Measurements from ENCODE around the gene PPM1E. TPM values are rescaled to one million over a fixed set of nuclear protein-coding genes. Genes with fewer than 3 reads are reported as not detected.
"Not testable (repeated sequence)": the region's sequence is repeated elsewhere in the genome, so short reads cannot be mapped to it uniquely, and the experiment has no call there.

The PPM1E gene
- total RNA-seq (2014; rRNA removed; shearing (Covaris generic)) = 0.87 and 0.92 TPM in 2 replicates
- polyA plus RNA-seq (2014; cell fraction: nucleus; rRNA removed) = 0.13 and 0.57 TPM in 2 replicates

DNA sequence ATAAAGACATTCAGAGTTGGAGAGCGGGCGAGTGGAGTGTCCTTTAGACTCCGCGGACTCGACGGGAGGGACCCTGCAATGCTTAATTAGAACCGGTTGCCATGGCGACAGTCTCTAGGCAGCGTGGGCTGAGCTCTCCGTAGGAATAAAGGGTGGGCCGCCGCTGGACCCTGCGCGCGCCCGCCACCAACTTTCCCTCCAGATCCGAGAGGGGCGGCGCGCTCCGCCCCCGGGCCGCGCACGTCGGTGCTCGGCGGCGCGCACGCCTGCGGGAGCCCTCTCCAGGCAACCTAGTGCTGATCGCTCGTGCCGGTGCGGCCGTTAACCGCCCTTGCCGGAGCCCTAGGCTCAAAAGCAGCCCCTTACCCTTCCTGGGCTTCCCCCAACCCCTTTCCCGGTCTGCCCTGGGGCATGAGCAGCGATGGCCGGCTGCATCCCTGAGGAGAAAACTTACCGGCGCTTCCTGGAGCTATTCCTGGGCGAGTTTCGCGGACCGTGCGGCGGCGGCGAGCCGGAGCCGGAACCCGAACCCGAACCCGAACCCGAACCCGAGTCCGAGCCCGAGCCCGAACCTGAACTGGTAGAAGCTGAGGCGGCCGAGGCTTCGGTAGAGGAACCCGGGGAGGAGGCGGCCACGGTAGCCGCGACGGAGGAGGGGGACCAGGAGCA is at the start of gene PPM1E:
PPM1E (plus strand) TSS at position 278 of the 669 bp plus-strand sequence.
- peak; percentile 42 for DNase-seq (ENCODE audit: extremely low read depth, low read depth)

DNA sequence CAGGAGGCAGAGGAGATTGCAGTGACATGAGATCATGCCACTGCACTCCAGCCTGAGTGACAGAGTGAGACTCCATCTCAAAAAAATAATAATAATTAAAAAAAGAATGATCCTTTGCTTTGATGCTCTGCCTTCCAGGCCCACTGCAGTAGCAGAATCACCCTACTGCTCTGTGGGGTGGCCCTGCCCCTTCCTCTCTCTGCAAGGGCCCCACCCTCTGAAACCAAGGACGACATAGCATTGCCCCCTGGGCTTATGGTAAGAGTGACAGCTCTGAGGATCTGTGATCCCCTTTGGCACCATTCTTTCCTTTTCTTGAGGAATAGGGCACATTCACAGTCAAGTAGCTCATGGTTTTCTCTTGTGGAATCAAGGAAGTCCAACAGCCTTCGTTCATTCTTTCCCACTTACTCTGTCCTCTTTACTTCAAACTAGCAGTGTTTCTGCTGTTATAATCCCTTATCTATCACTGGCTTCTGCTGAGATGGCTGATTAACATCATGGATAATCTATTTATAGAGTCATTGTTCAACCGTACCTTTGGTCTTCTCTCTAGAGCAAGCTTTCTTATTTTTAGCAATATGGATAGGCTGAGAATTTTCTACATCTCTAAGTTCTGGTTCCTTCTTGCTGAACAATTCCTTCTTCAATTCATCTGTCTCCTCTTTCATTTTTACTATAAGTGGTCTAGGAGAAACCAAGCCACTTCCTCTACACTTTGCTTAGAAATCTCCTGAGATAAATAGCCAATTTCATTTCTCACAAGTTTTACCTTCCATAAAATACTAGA is 49.1 kb upstream of the PPM1E start:
- DNase-seq (ENCODE audit: extremely low read depth, low read depth) = no peak

DNA sequence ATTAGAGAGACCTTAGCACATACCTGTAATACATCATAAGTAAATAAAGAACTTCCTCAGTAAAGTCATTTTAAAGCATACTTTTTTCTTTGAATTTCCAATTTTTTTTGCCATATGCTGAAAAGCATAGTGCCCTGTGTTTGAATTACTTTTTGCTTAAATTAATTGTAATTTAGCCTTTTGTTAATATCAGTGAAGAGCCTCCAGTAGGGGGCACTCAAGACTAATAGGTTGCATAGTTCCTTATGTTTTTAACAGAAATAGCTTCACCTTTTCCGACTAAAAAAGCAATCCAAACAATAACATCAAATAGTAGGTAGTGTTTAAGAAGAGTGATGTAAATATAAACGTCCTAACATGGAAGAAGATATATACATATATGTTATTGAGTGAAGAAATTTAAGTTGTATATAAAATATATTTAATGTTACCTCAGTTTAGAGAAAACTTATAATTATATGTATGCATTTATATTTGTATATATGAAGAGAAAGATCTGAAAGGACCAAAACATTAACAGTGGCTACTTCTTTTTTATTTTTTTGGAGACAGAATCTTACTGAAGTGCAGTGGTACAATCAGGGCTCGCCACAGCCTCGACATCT is 44.6 kb upstream of the PPM1E start:
- peak; percentile 56 for DNase-seq (ENCODE audit: extremely low read depth, low read depth)

DNA sequence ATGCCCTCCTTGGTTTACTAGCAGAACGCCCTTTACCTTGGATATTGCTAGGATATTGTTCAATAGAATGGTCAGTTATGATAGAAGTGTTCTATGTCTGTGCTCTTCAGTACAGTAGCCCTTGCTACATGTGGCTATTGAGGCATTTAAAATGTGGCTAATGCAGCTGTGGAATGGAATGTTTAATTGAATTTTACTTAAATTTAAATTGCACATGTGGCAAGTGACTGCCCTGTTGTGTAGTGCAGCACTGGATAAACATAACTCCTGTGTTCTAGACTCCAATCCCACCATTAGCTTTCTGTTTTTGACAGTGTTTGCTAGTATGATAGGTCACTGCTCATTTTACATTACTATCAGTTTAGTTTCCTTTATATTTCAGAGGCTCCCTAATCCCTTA is 33.4 kb upstream of the PPM1E start:
- no peak for DNase-seq (ENCODE audit: extremely low read depth, low read depth)

DNA sequence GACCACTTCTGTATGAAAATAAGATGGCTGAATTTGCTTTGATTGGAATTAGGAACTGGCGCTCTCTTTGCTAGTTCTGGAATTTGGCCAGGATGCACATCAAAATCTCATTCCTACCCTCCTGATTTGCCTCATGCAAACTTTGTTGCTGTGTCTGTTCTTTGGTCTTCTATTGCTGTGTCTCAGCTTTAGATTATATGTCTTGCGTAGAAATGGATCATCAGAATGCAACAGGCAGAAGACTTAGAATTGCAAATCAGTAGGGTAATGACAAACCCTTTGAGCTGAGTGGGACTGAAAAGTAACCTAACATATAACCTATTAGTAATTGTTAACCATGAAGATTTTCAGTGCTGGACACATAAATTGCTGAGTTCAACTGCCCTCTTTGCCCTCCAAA is 33.0 kb upstream of the PPM1E start:
- no peak for DNase-seq (ENCODE audit: extremely low read depth, low read depth)

DNA sequence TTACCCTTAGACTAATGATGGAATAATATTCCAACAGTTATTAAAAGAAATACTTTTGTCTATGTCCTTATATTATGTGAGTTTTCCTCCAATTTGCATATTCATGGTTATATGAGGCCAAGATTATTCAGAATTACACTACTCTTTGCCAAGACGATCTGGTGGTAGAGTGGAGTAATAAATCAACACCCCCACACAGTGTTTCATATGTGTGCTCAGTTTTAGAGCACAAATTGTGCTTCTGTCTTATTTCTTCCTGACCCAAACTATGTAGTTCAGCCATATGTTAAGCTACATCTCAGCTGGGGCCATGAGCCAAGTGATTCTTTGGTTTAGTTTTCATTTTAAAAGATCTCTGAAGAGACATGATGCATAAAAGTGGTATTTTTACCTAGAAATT is 26.9 kb upstream of the PPM1E start:
- DNase-seq (ENCODE audit: extremely low read depth, low read depth) = no peak

DNA sequence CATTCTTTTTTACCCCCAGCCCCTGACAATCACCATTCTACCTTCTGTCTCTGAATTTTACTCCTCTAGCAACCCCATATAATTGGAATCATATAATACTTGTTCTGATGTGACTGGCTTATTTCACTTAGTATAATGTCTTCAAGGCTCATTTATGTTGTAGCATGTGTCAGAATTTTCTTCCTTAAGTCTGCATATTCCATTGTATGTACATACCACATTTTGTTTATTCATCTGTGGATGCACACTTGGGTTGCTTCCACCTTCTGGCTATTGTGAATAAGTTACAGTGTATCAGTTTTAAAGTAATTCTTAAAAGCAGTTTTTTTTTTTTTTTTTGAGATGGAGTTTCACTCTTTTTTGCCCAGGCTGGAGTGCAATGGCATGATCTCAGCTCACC is 24.7 kb upstream of the PPM1E start:
- no peak for DNase-seq (ENCODE audit: extremely low read depth, low read depth)

DNA sequence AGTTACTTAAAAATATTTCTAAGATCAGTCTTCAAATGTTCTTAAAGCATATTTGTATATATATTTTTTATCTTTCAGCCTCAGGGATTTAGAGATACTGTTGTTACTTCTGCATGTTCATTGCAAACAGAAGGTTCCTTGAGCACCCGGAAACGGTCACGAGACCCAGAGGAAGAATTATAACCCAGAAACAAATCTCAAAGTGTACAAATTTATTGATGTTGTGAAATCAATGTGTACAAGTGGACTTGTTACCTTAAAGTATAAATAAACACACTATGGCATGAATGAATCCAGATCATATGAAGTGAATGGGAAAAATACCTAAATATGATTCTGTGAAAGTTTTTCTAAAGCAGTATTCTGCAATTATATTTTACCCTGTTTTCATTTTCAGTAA is 21.6 kb upstream of the PPM1E start:
- no peak for DNase-seq (ENCODE audit: extremely low read depth, low read depth)

DNA sequence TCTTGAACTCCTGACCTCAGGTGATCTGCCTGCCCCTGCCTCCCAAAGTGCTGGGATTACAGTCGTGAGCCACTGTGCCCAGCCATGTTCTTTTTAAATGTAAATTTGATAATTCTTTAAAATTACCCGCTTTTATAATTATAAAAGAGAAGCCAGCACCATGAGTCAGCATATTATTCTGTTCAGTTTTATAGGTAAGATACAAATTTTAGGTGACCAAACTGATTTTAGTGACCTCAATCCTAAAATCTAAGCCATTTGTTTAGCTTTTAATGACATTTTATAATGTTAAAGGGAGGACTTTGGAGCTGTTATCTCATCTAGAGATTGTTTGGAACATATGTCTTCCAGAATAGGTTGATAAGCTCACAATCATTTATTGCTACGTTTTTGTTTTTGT is 20.8 kb upstream of the PPM1E start:
- DNase-seq (ENCODE audit: extremely low read depth, low read depth) = no peak

DNA sequence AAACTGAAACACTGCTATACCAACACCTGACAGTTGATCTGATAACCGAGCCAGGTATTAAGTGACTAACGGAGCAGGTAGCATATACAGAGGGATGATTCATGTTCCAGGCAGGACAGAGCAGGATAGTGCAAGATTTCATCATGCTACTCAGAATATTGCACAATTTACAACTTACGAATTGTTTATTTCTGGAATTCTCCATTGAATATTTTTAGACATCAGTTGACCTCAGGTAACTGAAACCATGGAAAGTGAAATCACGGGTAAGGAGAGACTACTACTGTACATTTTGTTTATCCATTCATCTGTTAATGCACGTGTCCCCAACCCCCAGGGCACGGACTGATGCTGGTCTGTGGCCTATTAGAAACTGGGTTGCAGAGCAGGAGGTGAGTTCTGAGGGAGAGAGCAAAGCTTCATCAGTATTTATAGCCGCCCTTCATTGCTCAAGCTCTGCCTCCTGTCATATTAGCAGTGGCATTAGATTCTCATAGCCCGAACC is 14.5 kb upstream of the PPM1E start:
- DNase-seq (ENCODE audit: extremely low read depth, low read depth) = peak; percentile 24

DNA sequence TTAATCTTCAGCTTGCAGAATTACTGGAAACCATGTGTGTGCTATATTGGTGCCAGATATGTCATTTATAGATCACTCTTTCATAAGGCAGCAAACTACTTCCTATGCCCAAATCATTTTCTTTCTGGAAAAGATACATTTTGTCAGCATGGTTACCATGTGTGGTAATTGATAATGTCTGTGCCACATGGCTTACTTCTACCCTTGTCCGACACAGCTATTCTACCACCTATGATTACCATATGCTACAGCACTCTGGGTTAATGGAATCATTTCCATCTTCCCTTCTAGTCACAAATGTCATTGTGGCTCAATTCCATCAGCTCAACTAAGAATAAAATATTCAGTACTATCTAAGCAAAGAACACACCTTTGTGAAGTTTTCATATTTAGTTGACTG is 8.0 kb upstream of the PPM1E start:
- no peak for DNase-seq (ENCODE audit: extremely low read depth, low read depth)

DNA sequence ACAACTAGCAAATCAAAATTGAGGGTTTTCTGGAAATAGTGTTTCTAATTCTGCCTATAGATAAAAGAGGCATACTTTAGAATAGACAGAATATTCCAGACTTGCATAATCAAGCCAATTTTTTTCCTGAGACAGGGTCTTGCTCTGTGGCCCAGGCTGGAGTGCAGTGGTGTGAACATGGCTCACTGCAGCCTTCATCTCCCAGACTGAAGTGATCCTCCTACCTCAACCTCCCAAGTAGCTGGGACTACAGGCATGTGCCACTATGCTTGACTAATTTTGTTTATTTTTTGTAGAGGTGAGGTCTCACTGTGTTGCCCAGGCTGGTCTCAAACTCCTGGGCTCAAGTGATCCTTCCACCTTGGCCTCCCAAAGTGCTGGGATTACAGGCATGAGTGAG is 6.0 kb upstream of the PPM1E start:
- DNase-seq (ENCODE audit: extremely low read depth, low read depth) = not testable (repeated sequence)

DNA sequence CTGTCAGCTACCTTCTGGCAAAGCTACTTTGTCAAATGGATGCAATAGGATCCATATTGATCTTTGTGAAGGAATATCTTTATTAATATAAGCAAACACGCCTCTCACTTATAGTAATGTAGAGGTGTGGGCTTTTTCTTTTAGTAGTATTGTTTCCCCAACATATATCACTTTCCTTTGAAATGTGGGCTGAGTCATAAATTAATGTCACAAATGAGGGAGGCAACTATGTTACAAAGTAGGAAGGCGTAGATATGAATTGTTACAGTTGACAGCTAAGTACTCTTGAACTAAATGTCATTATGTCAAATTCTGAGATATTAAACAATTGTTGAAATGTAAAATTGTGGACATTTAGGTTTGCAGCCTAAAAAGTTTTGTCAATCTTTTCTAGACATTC is 2.6 kb upstream of the PPM1E start:
- DNase-seq (ENCODE audit: extremely low read depth, low read depth) = no peak

DNA sequence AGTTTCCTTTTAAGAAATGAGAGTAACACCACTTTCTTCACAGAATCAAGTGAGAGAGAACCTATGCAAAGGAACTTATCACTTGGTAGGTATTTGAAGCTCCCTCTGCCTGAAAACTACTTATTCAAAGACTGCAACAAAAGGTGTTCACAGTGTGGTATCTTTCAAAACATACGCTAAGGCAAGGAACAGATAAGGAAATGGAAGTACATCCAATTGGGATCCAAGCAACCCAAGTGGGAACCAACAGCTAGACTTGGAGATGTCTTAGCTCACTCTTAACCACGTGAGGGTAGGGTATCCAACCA is 431 bp upstream of the PPM1E start:
- no peak for DNase-seq (ENCODE audit: extremely low read depth, low read depth)

DNA sequence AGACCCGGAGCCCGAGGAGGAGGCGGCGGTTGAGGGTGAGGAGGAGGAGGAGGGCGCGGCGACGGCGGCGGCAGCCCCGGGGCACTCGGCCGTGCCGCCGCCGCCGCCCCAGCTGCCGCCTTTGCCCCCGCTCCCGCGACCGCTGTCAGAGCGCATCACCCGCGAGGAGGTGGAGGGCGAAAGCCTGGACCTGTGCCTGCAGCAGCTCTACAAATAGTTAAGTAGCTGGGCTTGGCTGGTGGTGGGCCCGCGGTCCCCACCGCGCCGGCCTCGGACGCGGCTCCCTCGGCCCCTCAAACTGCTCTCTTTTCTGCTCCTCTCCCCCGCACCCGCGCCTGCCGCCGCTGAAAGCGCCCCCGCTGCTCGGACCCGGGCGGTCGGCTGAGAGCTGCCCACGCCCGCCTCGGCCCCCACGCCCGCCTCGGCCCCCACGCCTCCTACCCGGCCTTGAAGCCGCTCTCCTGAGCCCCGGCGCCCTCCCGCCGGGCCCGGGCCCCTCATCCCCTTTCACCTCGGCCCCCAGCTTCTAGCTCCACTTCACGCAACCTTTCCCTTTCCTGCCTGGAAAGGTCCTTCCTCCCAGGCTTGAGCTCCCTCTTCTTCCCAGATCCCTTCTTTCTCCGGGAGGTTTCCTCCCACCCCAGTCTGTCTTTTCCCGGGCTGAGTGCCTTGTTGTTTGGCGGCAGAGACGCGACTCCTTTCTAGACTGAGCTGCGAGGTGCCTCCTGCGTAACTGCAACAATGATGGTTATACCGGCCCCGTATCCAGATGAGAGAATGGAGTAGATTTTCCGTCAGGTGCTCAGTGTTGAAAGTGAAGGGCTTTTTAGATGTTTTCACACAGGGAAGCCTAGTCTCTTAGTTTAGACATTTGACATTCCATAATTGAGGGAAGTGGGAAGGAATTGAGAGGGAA is 850 bp downstream of the PPM1E start:
- no peak for DNase-seq (ENCODE audit: extremely low read depth, low read depth)

DNA sequence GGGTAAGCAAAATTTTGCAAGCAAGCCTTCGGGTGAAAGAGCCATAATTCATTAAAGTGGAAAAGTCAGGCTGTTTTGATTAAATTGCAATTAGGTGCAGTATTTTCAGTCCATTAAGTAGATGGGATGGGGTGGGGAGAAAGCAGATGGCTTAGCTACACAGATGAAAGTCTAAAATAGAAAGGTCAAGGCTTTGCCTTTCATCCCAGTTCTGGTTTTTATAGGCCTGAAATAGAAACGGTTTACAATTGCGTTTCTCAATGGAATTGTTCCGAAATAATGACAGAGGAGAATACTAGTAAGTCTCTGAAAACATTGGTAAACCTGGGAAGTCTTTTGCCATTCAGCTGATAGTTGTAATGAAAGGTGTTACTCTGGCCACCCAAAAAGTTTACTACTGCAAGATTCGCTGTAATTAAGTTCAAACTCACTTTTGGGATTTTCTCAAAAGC is 1.5 kb downstream of the PPM1E start:
- no peak for DNase-seq (ENCODE audit: extremely low read depth, low read depth)

DNA sequence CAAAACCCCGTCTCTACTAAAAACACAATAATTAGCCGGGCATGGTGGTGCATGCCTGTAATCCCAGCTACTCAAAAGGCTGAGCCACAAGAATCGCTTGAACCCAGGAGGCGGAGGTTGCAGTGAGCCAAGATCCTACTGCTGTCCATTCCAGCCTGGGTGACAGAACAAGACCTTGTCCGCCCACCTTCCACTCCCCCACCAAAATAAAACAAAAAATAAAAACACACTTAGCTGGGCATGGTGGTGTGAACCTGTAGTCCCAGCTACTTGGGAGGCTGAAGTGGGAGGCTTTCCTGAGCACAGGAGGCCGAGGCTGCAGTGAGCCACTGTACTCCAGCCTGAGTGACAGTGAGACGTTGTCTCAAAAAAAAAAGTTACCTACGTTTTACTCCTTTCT is 3.2 kb downstream of the PPM1E start:
- DNase-seq (ENCODE audit: extremely low read depth, low read depth) = no peak

DNA sequence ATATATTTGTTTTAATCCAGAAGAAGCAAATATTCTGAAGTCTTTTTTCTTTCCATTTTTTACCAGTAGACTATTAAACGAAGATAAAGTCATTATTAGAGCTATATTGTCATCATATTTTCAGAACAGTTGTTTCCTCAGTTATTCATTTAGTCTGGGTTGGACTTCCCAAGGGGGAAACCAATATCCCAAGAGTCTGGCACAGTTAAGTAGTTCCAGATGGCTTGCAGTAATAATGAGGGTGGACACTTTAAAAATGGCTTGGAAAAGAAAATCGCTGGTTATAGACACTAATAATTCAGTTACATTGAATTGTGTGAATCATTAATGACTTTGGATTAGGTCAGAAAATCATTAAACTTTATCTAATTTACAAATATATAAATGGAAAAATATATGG is 3.9 kb downstream of the PPM1E start:
- DNase-seq (ENCODE audit: extremely low read depth, low read depth) = no peak

DNA sequence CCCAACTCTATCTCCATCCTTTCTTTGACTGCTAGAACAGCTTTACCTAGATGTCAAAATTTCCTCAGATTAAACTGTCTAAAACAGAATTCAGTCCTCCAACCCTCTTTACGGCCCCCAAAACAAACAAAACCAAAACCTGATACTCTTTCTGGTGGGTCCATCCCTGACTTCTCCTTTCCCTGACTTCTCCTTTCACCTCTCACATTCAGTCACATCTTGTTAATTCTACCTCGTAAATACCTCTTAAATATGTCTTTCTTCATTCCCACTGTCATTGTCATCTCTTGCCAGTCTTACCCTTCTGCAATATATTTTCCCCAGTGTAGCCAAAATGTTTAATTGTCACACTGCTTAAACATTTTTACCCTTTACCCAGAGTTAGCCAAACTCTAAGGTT is 4.6 kb downstream of the PPM1E start:
- no peak for DNase-seq (ENCODE audit: extremely low read depth, low read depth)

DNA sequence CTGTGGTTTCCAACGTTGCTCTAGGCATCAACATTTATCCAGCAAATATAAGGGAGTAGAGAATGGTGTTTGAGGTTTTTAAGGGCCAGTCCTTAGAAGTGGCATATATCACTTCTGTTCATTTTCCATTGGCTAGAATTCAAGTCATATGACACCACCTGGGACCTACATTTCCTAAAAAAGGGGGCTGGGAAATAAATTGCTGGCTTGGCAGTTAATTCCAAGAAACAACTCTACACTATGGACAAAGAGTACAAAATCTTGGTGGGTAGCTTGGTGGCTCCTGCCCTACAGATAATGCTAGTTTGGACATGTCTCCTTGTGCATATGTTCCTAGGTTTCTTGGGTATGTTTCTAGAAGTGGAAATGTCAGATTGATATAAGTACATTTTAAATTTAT is 7.6 kb downstream of the PPM1E start:
- no peak for DNase-seq (ENCODE audit: extremely low read depth, low read depth)

DNA sequence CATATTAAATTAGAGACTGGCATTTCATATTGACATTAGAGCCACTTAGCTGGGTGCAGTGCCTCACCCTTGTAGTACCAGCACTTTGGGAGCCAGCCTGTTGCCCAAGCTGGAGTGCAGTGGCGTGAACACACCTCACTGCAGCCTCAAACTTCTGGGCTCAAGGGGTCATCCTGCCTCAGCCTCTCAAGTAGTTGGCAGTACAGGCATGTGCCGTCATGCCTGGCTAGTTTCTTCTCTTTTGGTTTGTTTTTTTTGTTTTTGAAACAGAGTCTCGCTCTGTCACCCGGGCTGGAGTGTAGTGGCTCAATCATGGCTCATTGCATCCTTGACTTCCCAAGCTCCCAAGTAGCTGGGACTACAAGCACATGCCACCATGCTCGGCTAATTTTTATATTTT is 8.7 kb downstream of the PPM1E start:
- DNase-seq (ENCODE audit: extremely low read depth, low read depth) = no peak

All from NCI-H460 (cell line).